T-helper 1 cell treated with Interleukin-12 subunit alpha and Interleukin-12 subunit beta and Interleukin-4 antibody, amounts not matched to agents 30 ng/mL and 1 ng/mL, for 36 hours (primary cell): ENCODE results near the gene SAPCD1. TPM values are rescaled to one million over a fixed set of nuclear protein-coding genes. Genes with fewer than 3 reads are reported as not detected.

ENCODE experiments used
- intact Hi-C: fragments of 100-400 bp; cut with micrococcal nuclease; formaldehyde crosslinking; loops from one replicate; pipeline ENCODE4 v1.15.1; 2024
- total RNA-seq: library from RNA; stranded (reverse); gene quantifications from 2 replicates; pipeline ENCODE4 v1.2.3, GENCODE V29; 2022

SAPCD1 gene
- total RNA-seq, 1 donor from 2014 or later: 12.2 TPM

GRCh38 chr6:31749301-31750036, 13.0 kb upstream of the SAPCD1 start:
- intact Hi-C loops: no loop called here

DNA sequence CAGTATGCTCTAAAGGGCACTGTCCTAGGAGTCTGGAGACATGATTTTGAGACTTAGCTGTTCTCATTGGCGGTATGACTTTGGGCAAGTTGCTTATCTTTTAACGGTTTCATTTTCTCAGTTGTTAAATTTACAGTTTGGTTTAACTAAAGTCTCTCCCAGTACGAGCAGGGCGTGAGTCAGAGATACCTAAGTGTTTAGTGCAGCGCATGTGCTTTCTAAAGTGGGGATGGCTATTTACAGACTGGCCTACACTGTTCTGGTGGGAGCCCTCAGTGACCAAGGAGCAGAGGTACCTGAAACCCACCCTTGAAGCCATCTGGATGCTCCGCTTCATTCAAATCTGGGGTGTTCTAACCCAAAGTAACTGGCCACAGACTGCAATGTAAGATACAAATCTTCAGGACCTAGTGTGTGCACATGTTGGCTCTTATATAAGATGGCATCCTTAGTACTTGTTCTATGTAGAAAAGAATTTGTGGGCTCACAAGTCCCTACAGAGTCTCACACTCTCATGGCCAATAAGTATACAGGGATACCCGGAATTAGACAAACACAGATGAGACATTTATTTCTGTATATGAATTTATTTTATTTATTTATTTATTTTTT, 11.9 kb upstream of the SAPCD1 start:
- intact Hi-C loops: no loop called here

DNA sequence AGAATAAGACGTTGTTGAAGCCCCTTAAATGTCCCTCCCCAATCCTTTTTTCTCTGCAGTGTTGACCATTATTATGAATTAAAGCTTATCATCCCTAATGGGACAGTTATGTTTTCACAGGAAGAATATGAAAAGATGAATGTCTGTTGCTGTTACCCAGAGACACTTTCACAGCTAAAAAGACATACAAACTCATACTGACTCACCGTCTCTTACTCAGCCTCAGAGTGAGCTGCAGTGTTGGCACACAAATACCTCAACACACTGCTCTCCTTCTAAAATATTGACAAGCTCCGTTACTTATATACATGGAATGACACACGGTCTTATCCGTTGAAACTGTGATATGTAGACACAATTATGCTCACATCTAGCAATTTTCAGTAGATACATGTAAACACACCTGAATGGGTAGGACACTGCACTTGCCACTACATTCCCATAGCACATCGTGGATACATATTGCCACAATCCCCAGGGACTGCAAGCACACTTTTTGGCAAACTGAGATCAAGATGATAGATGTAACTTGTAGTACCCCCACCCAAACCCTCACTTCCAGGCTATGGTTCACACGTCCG, 9.6 kb upstream of the SAPCD1 start:
- intact Hi-C loops: no loop called here

DNA sequence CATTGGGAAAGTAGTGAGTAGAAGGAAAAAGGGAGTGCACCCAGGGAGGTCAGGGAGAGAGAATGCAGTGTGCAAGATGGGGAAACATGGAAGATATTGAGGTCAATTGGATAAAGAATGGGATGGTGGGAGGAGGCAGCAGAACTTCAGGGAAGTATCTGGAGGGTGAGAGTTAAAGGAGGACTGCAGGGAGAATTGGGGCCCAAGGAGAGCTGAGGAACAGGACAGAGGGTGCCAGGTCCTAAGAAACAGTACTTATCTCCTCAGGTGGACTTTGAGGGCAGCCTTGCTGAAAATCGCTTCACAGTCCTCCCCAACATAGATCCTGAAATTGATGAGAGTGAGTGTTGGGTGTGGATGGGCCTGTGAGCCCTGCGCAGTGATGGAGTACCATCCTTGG, 4.2 kb upstream of the SAPCD1 start:
- intact Hi-C loops: no loop called here

- intact Hi-C loops: no loop called here
Measured at GRCh38 chr6:31760790-31761189, 1.7 kb upstream of the SAPCD1 start.

DNA sequence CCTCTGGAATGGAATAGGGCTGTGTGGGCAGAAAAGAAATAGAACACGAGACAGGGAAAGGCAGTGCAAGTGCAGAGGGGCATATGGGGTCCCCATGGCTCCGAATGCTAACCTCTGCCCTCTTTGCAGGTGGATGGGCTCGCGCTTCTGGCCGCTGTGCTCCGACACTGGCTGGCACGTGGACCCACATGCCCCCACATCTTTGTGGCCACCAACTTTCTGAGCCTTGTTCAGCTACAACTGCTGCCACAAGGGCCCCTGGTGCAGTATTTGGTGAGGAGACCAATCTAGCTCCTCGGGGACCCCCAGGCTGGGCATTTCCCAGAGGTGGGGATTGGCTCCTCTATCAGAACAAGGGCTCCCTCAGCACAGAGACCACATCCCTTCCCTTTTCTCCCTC, 1.1 kb upstream of the SAPCD1 start:
- intact Hi-C loops: no loop called here

GRCh38 chr6:31762878-31763618, 592 bp downstream of the SAPCD1 start:
- intact Hi-C loops: no loop called here

DNA sequence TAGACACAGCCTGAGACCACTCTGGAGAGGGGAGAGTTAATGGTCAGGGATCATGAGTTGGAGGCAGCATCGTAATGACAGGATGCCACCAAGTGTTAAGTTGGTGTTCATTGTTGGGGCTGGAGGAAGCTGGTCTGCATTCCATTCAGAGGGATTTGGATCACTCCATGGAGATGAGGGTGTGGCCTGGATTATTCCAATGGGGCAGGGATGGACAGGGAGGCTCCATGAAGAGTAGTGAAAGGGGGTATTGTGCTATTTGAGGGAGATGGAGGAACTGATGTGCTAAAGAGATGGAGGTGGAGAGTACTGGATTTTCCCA, 1.1 kb downstream of the SAPCD1 start:
- intact Hi-C loops: no loop called here

DNA sequence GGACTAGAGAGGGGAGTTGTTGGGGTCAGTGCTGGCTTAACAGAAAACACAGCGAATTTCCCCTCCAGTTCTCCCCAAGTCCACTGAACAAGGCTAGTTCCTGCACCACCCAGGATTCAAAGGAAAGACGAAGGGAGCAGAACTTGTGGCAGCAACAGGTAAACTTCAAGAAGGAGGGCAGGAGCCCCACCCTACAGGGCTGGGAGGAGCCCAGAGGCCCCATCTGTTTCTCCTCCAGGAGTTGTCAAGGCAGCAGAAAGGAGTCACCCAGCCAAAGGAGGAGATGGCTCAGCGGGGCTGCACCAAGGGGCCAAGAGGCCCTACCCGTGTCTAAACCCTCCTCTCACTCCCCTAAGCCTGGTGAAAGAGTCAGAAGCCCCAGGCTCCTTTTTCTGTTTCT, 1.7 kb downstream of the SAPCD1 start:
- intact Hi-C loops: no loop called here

GRCh38 chr6:31765559-31765909, 3.1 kb downstream of the SAPCD1 start:
- intact Hi-C loops: no loop called here

DNA sequence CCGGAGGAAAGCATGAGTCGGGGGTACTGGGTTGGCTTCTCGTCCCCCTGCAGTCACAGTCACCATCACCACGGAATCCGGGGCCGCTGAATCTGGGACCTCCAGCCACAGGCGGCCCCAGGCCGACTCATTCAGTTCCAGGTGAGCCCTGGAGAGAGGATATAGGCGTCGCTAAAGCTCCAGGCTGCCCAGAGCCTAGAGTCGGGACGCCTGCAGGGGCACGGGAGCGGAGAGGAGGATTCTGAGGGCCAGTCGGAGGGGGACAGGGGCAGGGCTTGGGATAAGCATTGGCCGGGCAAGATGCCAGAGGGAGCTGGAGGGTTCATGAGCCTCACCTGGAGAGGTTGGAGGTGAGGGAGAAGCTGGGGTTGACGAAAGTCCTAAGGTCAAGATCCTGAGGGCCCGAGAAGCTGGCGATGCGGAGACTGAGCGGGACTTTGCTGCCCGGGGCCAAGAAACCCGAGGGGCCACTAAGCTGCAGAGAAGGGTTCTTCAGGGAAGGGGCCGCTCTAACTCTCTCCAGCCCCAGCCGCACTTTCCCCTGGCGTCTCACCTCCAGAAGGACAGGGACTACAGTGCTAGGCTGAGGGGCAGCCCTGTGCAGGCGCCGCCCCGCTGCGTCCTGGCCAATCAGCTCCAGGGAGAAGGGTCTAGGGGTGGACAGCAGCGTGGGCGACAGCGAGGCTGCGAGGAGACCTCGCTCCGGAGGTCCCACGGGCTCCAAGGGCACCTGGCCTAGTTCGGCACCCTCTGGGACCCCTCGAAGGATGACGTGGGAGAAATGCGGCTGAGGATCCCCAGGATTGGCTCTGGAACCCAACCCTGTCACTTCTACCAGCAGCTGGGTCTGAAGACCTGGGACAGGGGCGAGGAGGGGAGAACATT, 3.7 kb downstream of the SAPCD1 start:
- intact Hi-C loops: no loop called here

DNA sequence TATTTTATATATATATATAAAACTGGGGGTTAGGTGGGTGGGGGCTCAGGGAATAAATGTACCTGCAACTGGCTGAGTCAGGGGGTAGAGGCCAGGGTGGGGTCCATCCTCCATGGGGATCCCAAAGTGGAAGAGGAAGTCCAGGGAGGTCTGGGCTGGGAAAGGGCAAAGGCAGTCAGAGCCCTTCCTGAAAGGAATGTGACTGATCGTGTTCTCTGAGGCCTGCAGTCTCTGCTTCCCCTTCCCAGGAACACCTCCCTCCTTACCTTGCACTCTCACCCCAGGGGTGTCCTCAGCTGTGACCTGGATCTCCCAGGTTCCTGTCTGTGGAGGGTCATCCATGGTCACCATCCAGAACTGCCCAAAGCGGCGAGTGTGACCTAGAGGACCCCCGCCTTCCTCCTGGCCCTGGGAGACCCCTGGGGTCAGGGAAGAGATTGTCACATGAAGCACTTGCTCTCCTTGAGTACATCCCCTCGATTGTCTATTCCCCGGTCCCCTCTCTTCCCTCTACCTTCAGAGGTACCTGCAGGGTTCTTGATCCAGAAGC, 4.7 kb downstream of the SAPCD1 start:
- intact Hi-C loops: no loop called here

GRCh38 chr6:31768363-31769257, 6.2 kb downstream of the SAPCD1 start:
- intact Hi-C loops: loop anchor here (1.0 to 2.0 kb wide), 4 partner anchors 30 to 87 kb away; partner anchors contain the start of genes DDAH2, HSPA1B and LY6G5C

DNA sequence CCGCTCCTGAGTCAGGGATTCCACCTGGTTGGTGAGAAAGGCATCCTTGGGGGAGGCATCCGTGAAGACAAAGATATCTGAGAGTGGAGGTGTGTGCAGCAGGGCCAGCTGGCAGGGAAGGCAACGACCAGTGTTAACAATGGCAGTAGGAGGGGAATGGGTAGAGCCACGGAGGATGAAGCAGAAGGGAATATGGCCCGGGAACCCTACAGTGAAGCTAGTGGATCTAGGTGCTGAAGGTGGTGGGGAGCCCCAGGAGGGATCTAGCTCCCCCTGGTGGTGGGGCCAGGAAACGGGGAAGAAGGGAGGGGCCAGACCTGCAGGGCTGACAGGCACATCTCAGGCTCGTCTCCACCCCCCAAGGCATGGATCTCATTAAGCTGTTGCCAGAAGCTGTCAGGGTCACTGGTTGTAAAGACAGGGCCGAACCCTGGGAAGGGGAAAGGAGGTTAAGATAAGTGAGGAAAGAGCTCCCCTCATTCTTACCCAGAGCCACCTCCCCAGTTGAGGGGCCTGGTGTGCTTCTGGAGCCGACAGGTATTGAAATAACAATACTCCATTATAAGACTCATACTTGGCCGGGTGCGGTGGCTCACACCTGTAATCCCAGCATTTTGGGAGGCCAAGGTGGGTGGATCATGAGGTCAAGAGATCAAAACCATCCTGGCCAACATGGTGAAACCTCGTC, 7.4 kb downstream of the SAPCD1 start:
- intact Hi-C loops: loop anchor here (1.0 to 5.0 kb wide), 5 partner anchors 31 to 89 kb away; partner anchors contain the start of genes DDAH2, HSPA1B, LSM2 and LY6G5C

GRCh38 chr6:31770860-31771259, 8.4 kb downstream of the SAPCD1 start:
- intact Hi-C loops: loop anchor here (5.0 kb wide), 1 partner anchor 36 kb away; the partner anchor contains the start of gene LSM2

- intact Hi-C loops: loop anchor here (1.0 to 5.0 kb wide), 2 partner anchors 35 kb away; partner anchors contain the start of gene LSM2
Measured at GRCh38 chr6:31771992-31772358, 9.5 kb downstream of the SAPCD1 start.

GRCh38 chr6:31775184-31775583, 12.7 kb downstream of the SAPCD1 start:
- intact Hi-C loops: no loop called here

DNA sequence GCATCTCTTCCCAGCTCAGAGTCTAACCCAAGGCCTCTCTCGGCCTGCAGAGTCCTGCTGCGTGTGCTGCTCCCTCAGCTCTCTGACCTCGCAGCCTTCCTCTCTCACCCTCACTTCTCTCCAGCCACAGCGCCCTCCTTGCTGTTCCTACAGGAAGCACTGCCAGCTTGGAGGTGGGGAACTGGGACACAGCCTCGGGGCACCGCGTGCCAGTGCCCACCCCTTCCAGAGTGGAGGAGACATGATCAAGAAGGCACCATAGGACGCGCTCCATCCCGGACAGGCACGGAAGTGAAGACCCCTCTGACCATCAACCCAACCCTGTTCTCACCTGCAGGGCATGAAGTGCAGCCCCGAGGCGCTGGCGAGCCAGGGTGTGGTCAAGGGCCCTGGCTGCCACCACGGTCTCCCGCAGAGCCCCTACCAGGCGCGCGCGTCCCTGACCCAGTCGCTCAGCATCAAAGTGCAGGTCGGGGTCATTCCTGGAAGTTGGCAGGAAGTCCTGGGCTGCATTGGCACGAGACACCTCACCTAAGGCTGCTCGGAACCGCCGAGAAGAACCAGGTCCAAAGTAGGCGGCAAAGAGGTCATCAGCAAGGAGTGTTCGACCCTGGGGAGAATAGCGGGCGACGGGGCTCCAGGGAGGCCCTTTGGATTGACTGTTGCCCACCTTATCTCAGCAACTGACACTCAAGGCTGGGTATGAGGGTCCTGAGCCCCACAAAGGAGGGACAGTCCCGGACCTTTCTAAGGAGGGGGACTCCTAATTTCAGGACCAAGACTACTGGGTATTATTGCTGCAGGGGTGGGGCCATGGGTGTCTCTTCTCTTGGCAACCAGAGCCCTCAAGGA, 13.4 kb downstream of the SAPCD1 start:
- intact Hi-C loops: no loop called here
